K562 (cell line): ENCODE measurements around the gene PACS1. TPM values are rescaled to one million over a fixed set of nuclear protein-coding genes. Genes with fewer than 3 reads are reported as not detected.

ENCODE experiments used
- CREM ChIP-seq: IDR thresholded peaks from 2 replicates; pipeline ENCODE4 v1.6.1; 2014; ENCODE audit warnings: antibody characterized with exemption, low read depth
- CTCFL ChIP-seq: IDR thresholded peaks from 2 replicates; pipeline ENCODE4 v1.6.1; 2011; ENCODE audit warnings: borderline replicate concordance, low read depth, mild to moderate bottlenecking, moderate library complexity, low read length; ENCODE audit not compliant: insufficient read depth, poor library complexity, severe bottlenecking
- DACH1 ChIP-seq: fragments of 450-650 bp; IDR thresholded peaks from 2 replicates; pipeline ENCODE4 v1.6.1; 2018; ENCODE audit not compliant: partially characterized antibody
- ERF ChIP-seq: fragments of 450-650 bp; formaldehyde crosslinking; IDR thresholded peaks from 2 replicates; pipeline ENCODE4 v1.4.0; 2020; ENCODE audit warnings: mild to moderate bottlenecking, mixed read lengths
- FOXJ2 ChIP-seq: fragments of 200-800 bp; sonication (Bioruptor generic); IDR thresholded peaks from 2 replicates; pipeline ENCODE4 v1.6.1; 2016; ENCODE audit warnings: missing genetic modification characterization, missing compliant biosample characterization
- MAZ ChIP-seq, 2 experiments: fragments of 450-650 bp in 1 of 2; sonication (generic) in 1 of 2; formaldehyde crosslinking; IDR thresholded peaks in 1 of 2; conservative IDR thresholded peaks in 1 of 2; 2 replicates each; pipeline versions ENCODE4 v1.4.0 to v1.5.0; 2020; ENCODE audit warnings: mild to moderate bottlenecking in 1 of 2, missing genetic modification reagents in 1 of 2
- POLR3A ChIP-seq: IDR thresholded peaks from 2 replicates; pipeline ENCODE4 v1.6.1; 2011; ENCODE audit warnings: borderline replicate concordance, mild to moderate bottlenecking, moderate library complexity; ENCODE audit not compliant: insufficient read length, insufficient read depth; ENCODE audit errors: extremely low read depth
- RREB1 ChIP-seq: fragments of 250-450 bp; sonication (Bioruptor Pico); IDR thresholded peaks from 2 replicates; pipeline ENCODE4 v1.4.0; 2020
- SMAD4 ChIP-seq: fragments of 250-450 bp; sonication (Bioruptor Pico); conservative IDR thresholded peaks from 2 replicates; pipeline ENCODE4 v1.8.0; 2021; ENCODE audit warnings: inconsistent platforms, mild to moderate bottlenecking, moderate library complexity
- SREBF1 ChIP-seq: fragments of 150-350 bp; IDR thresholded peaks from 2 replicates; pipeline ENCODE4 v1.6.1; 2014; ENCODE audit warnings: antibody characterized with exemption, low read depth, low read length, borderline replicate concordance
- SUPT5H ChIP-seq: fragments of 450-650 bp; IDR thresholded peaks from 2 replicates; pipeline ENCODE4 v1.6.1; 2016
- TBP ChIP-seq: optimal IDR thresholded peaks from 2 replicates; pipeline ENCODE3; 2011; ENCODE audit warnings: low read depth, low read length, improper control_type of control experiment
- XRCC5 ChIP-seq: fragments of 200-400 bp; formaldehyde crosslinking; IDR thresholded peaks from 2 replicates; pipeline ENCODE4 v1.6.1; 2017; ENCODE audit warnings: low read depth, mild to moderate bottlenecking, low read length
- ZNF146 ChIP-seq: IDR thresholded peaks from one replicate; pipeline ENCODE4 v1.6.1; 2018; ENCODE audit warnings: missing compliant biosample characterization; ENCODE audit not compliant: unreplicated experiment
- ZNF280A ChIP-seq: fragments of 450-650 bp; IDR thresholded peaks from 2 replicates; pipeline ENCODE4 v1.6.1; 2018; ENCODE audit warnings: mild to moderate bottlenecking, low read depth; ENCODE audit not compliant: partially characterized antibody
- ZNF3 ChIP-seq: fragments of 250-450 bp; sonication (Bioruptor Pico); IDR thresholded peaks from 2 replicates; pipeline ENCODE4 v1.5.0; 2021; ENCODE audit warnings: mild to moderate bottlenecking, moderate library complexity
- ZNF41 ChIP-seq: fragments of 250-450 bp; sonication (Bioruptor Pico); conservative IDR thresholded peaks from 2 replicates; pipeline ENCODE4 v1.4.0; 2020; ENCODE audit warnings: mild to moderate bottlenecking
- polyA plus RNA-seq, 8 experiments: library from polyadenylated mRNA; depleted of rRNA in 4 of 8; stranded (reverse) in 5 of 8; unstranded in 3 of 8; fragments of >200 nt; fragmentation: Nextera tagmentation in 2 of 8; fragmentation: Illumina TruSeq in 1 of 8; extraction: Ambion mirVana in 2 of 8; extraction: Trizol in 1 of 8; gene quantifications; 2 replicates each; pipeline versions ENCODE4 v1.2.1 to v1.2.3, GENCODE V29; 2011 to 2014; ENCODE audit warnings: inconsistent platforms in 1 of 8, missing spikeins in 1 of 8
- total RNA-seq, 7 experiments: library from RNA; depleted of rRNA in 6 of 7; stranded (reverse); fragments of >200 nt in 6 of 7; fragmentation: Illumina TruSeq in 2 of 7; extraction: Trizol in 2 of 7; gene quantifications; 2 replicates each; pipeline versions ENCODE4 v1.2.1 to v1.2.3, GENCODE V29; 2011 to 2021; ENCODE audit warnings: low replicate concordance in 1 of 7

The PACS1 gene
- total and polyA plus RNA-seq, 9 of the 15 experiments (the other 6 are each of a cell fraction or from before 2014, with no cell fraction given), result 0.34 to 28.1 (median 8.5) TPM

- TF ChIP-seq ZNF280A, result no peak
- TF ChIP-seq TBP, result peak; percentile 29
- 0 out of 2 replicates have a peak, but pooled peaks have one; percentile 26 for TF ChIP-seq SMAD4 (CRISPR knock-in tag)
- peak; percentile 54 for TF ChIP-seq CREM
- peak; percentile 99 for TF ChIP-seq RREB1 (CRISPR knock-in tag)
- TF ChIP-seq XRCC5, result peak; percentile 83; the same call in 1 of the 2 replicates
- no peak for TF ChIP-seq DACH1
- peak; percentile 41 to 60; a peak in 1 of 4 replicates for TF ChIP-seq MAZ (CRISPR knock-in tag; conservative IDR thresholded peaks at IDR 0.05 in 1 of 2, IDR thresholded peaks at IDR 0.05 in 1 of 2)
- no peak for TF ChIP-seq POLR3A
- TF ChIP-seq SREBF1, result no peak
- no peak for TF ChIP-seq ZNF146
- no peak for TF ChIP-seq ZNF41
- TF ChIP-seq ZNF3, result no peak
- TF ChIP-seq ERF (CRISPR knock-in tag), result 0 out of 2 replicates have a peak, but pooled peaks have one; percentile 44
- TF ChIP-seq SUPT5H, result peak; percentile 33; the same call in 1 of the 2 replicates
- TF ChIP-seq CTCFL, result peak; percentile 98
- TF ChIP-seq FOXJ2 (tag), result peak; percentile 88
Observed at GRCh38 chr11:66282468-66283455, 212.7 kb downstream of the PACS1 start (continued).
